ENCODE results near the gene TCF4.

TCF4 gene

GRCh38 chr18:55199291-55199963 is 388.6 kb downstream of the TCF4 start:
- Histone ChIP-seq H3K4me1 (ENCODE audit: insufficient read depth, low read length, poor library complexity, severe bottlenecking) (no peaks in the 10 kb centered on the region), H3F3A (ENCODE audit: low read depth) (no peaks in the 10 kb centered on the region), H2AFZ (ENCODE audit: low read length) (no peak overlapping the region), H3K9me2 (replicated peaks; ENCODE audit: low read depth, low read length) (no peaks in the 10 kb centered on the region), H4K20me1 (ENCODE audit: insufficient read depth, low read length, poor library complexity, severe bottlenecking) (no peaks in the 10 kb centered on the region), H3K4me2 (ENCODE audit: low read depth, low read length, poor library complexity, severe bottlenecking) (no peak overlapping the region), H3K27me3 (ENCODE audit: insufficient read depth, low read length, poor library complexity, severe bottlenecking) (no peaks in the 10 kb centered on the region), H3K9me3 (ENCODE audit: insufficient read depth, low read depth, low read length) (no peaks in the 10 kb centered on the region), H3K4me3 (ENCODE audit: low read length, poor library complexity, severe bottlenecking) (no peak overlapping the region), H3K36me3 (ENCODE audit: insufficient read depth, low read length) (no peaks in the 10 kb centered on the region), H3K9ac (ENCODE audit: low read depth, low read length, poor library complexity, severe bottlenecking) (no peak overlapping the region), H3K79me2 (ENCODE audit: insufficient read depth, low read length) (no peaks in the 10 kb centered on the region)
- TF ChIP-seq EZH2phosphoT487 (IDR thresholded peaks at IDR 0.05; ENCODE audit: borderline replicate concordance) (no peak), CTCF (conservative IDR thresholded peaks at IDR 0.05; ENCODE audit: low read length) (no peak)

- H3K4me1 ChIP-seq (ENCODE audit: insufficient read depth, low read length, poor library complexity, severe bottlenecking), result no peaks in the 10 kb centered on the region
- H3F3A ChIP-seq (ENCODE audit: low read depth), result no peaks in the 10 kb centered on the region
- no peaks in the 10 kb centered on the region for H4K20me1 ChIP-seq (ENCODE audit: insufficient read depth, low read length, poor library complexity, severe bottlenecking)
- H3K4me3 ChIP-seq (ENCODE audit: low read length, poor library complexity, severe bottlenecking), result no peak overlapping the region
- H3K9me3 ChIP-seq (ENCODE audit: insufficient read depth, low read depth, low read length), result no peaks in the 10 kb centered on the region
- no peaks in the 10 kb centered on the region for H3K36me3 ChIP-seq (ENCODE audit: insufficient read depth, low read length)
- H3K79me2 ChIP-seq (ENCODE audit: insufficient read depth, low read length), result no peaks in the 10 kb centered on the region
- no peaks in the 10 kb centered on the region for H3K9me2 ChIP-seq (replicated peaks; ENCODE audit: low read depth, low read length)
- no peaks in the 10 kb centered on the region for H3K27me3 ChIP-seq (ENCODE audit: insufficient read depth, low read length, poor library complexity, severe bottlenecking)
- no peak overlapping the region for H2AFZ ChIP-seq (ENCODE audit: low read length)
- H3K4me2 ChIP-seq (ENCODE audit: low read depth, low read length, poor library complexity, severe bottlenecking), result no peak overlapping the region
- H3K9ac ChIP-seq (ENCODE audit: low read depth, low read length, poor library complexity, severe bottlenecking), result no peak overlapping the region
- TF ChIP-seq CTCF (conservative IDR thresholded peaks at IDR 0.05; ENCODE audit: low read length) (no peak), EZH2phosphoT487 (IDR thresholded peaks at IDR 0.05; ENCODE audit: borderline replicate concordance) (no peak)
Measured at GRCh38 chr18:55195863-55196262, 392.1 kb downstream of the TCF4 start.

GRCh38 chr18:55189972-55190371 is 398.0 kb downstream of the TCF4 start:
- H2AFZ ChIP-seq (ENCODE audit: low read length), result no peak overlapping the region
- no peak overlapping the region for H3K9ac ChIP-seq (ENCODE audit: low read depth, low read length, poor library complexity, severe bottlenecking)
- no peaks in the 10 kb centered on the region for H3K9me2 ChIP-seq (replicated peaks; ENCODE audit: low read depth, low read length)
- no peaks in the 10 kb centered on the region for H3F3A ChIP-seq (ENCODE audit: low read depth)
- no peaks in the 10 kb centered on the region for H3K79me2 ChIP-seq (ENCODE audit: insufficient read depth, low read length)
- no peaks in the 10 kb centered on the region for H3K9me3 ChIP-seq (ENCODE audit: insufficient read depth, low read depth, low read length)
- no peaks in the 10 kb centered on the region for H3K4me1 ChIP-seq (ENCODE audit: insufficient read depth, low read length, poor library complexity, severe bottlenecking)
- TF ChIP-seq EZH2phosphoT487 (IDR thresholded peaks at IDR 0.05; ENCODE audit: borderline replicate concordance), result no peak
- TF ChIP-seq CTCF (conservative IDR thresholded peaks at IDR 0.05; ENCODE audit: low read length), result no peak
- H3K36me3 ChIP-seq (ENCODE audit: insufficient read depth, low read length), result no peaks in the 10 kb centered on the region
- no peaks in the 10 kb centered on the region for H4K20me1 ChIP-seq (ENCODE audit: insufficient read depth, low read length, poor library complexity, severe bottlenecking)
- no peaks in the 10 kb centered on the region for H3K27me3 ChIP-seq (ENCODE audit: insufficient read depth, low read length, poor library complexity, severe bottlenecking)
- no peak overlapping the region for H3K4me2 ChIP-seq (ENCODE audit: low read depth, low read length, poor library complexity, severe bottlenecking)
- H3K4me3 ChIP-seq (ENCODE audit: low read length, poor library complexity, severe bottlenecking), result no peak overlapping the region

All from Loucy (cell line).